ENCODE results near the gene GNA12.

Gene GNA12

DNA sequence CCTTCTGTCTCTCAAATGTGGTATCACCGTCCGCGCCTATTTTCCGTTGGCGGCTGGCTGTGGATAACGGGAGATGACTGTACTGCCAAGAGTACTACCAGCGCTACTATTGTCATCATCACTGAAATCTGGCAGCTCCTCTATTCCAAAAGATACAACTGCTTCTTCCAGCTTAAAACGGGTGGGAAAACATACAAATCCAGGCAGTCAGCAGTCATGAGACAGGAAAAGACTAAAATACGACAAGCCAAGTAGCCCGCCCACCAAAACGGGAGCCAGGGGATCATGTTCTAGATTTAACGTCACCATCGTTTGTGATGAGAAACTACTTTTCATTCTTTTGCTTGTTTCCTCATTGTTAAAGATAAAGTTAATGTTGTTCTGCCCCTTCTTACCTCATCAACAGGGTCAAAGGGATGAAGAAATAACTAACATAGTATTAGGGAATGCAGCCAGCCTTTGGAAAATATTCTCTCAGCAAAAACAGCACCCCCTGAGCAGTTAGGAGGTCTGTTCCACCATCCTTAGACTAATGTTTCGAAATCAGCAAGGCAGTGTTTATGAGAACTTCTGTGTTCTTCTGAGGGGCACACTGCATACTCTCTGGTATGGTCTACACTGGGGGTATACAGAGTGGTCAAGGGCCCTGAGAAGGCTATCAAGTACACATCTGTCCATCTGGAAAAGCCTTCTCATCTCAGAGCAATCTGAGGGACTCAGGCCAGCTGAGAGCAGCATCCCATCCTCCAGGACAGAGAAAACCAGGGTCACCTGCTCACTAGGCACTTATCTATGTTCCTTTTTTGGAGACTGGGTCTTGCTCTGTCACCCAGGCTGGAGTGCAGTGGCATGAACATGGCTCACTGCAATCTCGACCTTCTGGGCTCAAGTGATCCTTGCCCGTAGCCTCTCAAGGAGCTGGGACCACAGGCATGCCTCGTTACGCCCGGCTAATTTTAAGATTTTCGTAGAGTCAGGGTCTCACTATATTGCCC is 47.5 kb downstream of the GNA12 start:
- TF ChIP-seq FOXP2 (optimal IDR thresholded peaks at IDR 0.05; ENCODE audit: control extremely low read depth, extremely low read length, insufficient read depth) (no peak), POLR2AphosphoS5 (IDR thresholded peaks at IDR 0.05; ENCODE audit: borderline replicate concordance, low read depth, low read length) (no peak), EZH2 (IDR thresholded peaks at IDR 0.05) (no peak)
- H3K4me3 ChIP-seq: no peak overlapping the region
- H3K27ac ChIP-seq: no peak overlapping the region
- no peaks in the 10 kb centered on the region for H3K9me3 ChIP-seq (ENCODE audit: low read depth, low read length)
- H3K36me3 ChIP-seq (ENCODE audit: insufficient read depth, low read length): peaks cover 31% of the 10 kb centered on the region
- no peak overlapping the region for H3K9ac ChIP-seq (ENCODE audit: insufficient read length)
- no peak for DNase-seq (ENCODE audit: low read depth, low spot score)

DNA sequence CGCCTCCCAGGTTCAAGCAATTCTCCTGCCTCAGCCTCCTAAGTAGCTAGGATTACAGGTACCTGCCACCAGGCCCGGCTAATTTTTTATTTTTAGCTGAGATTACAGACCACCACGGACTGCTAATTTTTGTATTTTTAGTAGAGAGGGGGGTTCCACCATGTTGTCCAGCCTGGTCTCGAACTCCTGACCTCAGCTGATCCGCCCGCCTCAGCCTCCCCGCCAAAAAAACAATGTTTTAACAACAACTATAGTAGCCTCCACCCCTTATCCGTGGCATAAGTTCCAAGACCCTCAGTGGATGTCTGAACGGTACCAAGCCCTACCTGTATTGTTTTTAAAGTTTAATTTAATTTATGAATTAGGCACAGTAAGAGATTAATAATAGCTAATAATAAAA is 48.2 kb downstream of the GNA12 start:
- H3K9me3 ChIP-seq (ENCODE audit: low read depth, low read length): no peaks in the 10 kb centered on the region
- no peak for DNase-seq (ENCODE audit: low read depth, low spot score)
- no peak overlapping the region for H3K9ac ChIP-seq (ENCODE audit: insufficient read length)
- peaks cover 32% of the 10 kb centered on the region for H3K36me3 ChIP-seq (ENCODE audit: insufficient read depth, low read length)
- TF ChIP-seq POLR2AphosphoS5 (IDR thresholded peaks at IDR 0.05; ENCODE audit: borderline replicate concordance, low read depth, low read length) (no peak), EZH2 (IDR thresholded peaks at IDR 0.05) (no peak)
- H3K27ac ChIP-seq: no peak overlapping the region
- H3K4me3 ChIP-seq: no peak overlapping the region

DNA sequence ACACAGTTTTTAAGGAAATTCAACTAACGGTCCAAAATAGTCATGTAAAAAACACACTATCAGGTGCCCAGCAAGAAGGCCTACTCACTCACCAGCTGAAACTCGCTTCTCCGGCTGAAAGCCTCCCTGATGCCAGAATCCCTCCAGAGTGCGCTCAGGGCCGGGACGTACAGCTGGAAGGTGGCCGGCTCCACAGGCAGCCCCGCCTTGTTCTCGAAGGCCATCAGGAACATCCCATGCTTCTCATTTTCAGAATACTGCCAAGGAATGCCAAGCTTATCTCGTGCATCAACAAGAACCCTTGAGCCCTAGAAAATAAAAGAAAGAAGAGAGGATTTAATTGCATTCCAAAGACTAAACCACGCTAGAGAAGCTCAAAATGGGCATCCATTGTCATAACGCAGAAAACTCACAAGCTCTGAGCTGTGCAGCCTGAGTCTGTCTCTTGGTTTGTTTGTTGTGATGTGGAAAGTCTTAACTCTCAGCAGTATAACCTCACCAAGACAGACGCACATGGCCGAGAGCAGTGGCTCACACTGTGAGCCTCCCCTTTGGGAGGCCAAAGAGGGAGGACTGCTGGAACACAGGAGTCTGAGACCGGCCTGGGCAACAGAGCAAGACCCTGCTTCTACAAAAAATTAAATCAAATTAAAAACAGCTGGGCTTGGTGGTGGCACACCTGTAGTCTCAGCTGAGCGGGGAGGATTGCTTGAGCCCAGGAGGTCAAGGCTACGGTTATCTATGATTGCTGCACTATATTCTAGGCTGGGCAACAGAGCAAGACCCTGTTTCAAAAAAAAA is 49.1 kb downstream of the GNA12 start:
- Histone ChIP-seq H3K4me3 (no peak overlapping the region), H3K9me3 (ENCODE audit: low read depth, low read length) (no peaks in the 10 kb centered on the region), H3K27ac (no peak overlapping the region), H3K36me3 (ENCODE audit: insufficient read depth, low read length) (peaks cover 35% of the 10 kb centered on the region), H3K9ac (ENCODE audit: insufficient read length) (no peak overlapping the region)
- TF ChIP-seq EZH2 (IDR thresholded peaks at IDR 0.05) (no peak), POLR2AphosphoS5 (IDR thresholded peaks at IDR 0.05; ENCODE audit: borderline replicate concordance, low read depth, low read length) (no peak), FOXP2 (optimal IDR thresholded peaks at IDR 0.05; ENCODE audit: control extremely low read depth, extremely low read length, insufficient read depth) (no peak)
- no peak for DNase-seq (ENCODE audit: low read depth, low spot score)

DNA sequence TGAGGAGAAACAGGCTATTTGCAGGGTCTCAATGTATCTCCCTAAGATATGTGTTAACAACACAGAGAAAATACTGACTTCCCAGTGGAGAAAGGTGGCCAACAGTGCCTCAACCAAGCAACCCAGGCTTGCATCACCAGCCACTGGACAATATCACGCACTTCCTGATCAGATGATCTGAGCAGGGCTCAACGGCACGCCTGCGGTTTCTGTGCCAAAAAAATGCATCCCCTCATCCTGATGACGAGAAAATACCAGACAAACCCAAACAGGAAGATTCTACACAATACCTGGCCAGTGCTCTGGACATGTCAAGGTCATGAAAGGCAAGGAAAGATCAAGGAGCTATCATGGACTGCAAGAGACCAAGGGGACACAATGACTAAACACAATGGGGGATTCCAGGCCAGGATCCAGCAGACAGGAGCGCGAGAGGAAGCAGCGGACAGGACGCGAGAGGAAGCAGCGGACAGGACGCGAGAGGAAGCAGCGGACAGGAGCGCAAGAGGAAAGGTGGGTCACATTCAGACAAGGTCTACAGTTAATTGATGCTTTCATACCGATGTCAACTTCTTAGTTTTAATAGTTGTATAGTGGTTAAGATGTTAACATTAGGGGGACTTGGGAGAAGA is 51.1 kb downstream of the GNA12 start:
- Histone ChIP-seq H3K9ac (ENCODE audit: insufficient read length) (no peak overlapping the region), H3K36me3 (ENCODE audit: insufficient read depth, low read length) (peaks cover 40% of the 10 kb centered on the region), H3K9me3 (ENCODE audit: low read depth, low read length) (no peaks in the 10 kb centered on the region), H3K4me3 (no peak overlapping the region), H3K27ac (no peak overlapping the region)
- no peak for DNase-seq (ENCODE audit: low read depth, low spot score)
- TF ChIP-seq FOXP2 (optimal IDR thresholded peaks at IDR 0.05; ENCODE audit: control extremely low read depth, extremely low read length, insufficient read depth): no peak
- TF ChIP-seq POLR2AphosphoS5 (IDR thresholded peaks at IDR 0.05; ENCODE audit: borderline replicate concordance, low read depth, low read length): no peak
- TF ChIP-seq EZH2 (IDR thresholded peaks at IDR 0.05): no peak

DNA sequence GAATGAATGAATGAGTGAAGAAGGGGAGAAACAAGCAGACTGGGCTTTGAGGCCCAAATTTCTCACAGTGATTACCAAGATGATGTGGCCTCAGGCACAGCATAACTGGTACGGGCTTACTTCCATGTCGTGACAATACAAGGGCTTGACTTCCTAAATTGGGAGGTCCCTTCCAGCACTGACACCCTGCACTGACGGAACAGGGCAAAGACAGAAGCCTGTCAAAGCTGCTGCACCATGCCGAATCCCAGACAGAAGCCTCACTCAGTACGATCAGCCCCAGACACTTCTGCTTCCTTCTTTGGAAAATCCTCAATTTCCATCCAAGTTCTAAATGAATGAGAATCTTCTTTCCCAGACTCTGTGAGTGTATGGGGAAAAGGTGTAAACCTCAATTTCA is 51.9 kb downstream of the GNA12 start:
- no peak overlapping the region for H3K9ac ChIP-seq (ENCODE audit: insufficient read length)
- H3K36me3 ChIP-seq (ENCODE audit: insufficient read depth, low read length): peaks cover 40% of the 10 kb centered on the region
- H3K4me3 ChIP-seq: no peak overlapping the region
- no peak overlapping the region for H3K27ac ChIP-seq
- DNase-seq (ENCODE audit: low read depth, low spot score): no peak
- no peaks in the 10 kb centered on the region for H3K9me3 ChIP-seq (ENCODE audit: low read depth, low read length)
- TF ChIP-seq FOXP2 (optimal IDR thresholded peaks at IDR 0.05; ENCODE audit: control extremely low read depth, extremely low read length, insufficient read depth) (no peak), POLR2AphosphoS5 (IDR thresholded peaks at IDR 0.05; ENCODE audit: borderline replicate concordance, low read depth, low read length) (no peak), EZH2 (IDR thresholded peaks at IDR 0.05) (no peak)

DNA sequence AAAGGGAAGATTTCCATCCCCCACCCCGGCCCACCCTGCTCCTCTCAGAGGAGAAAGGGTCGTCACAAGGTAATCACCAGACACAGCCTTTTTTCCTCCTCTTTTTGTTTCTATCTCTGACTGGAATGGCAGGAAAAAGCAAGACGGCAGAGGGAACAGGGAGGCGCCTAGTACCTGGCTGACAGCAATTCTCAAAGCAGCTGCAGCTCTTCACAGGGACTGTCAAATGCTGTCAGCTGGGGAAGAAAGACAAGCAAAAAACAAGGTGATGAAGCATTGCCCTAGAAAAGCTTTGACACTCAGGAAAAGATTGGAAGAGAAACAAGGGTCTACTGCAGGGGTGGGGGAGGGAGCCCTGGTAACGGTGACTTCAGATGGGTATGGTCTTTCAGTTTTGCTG is 52.7 kb downstream of the GNA12 start:
- Histone ChIP-seq H3K9ac (ENCODE audit: insufficient read length) (no peak overlapping the region), H3K36me3 (ENCODE audit: insufficient read depth, low read length) (peaks cover 43% of the 10 kb centered on the region), H3K4me3 (no peak overlapping the region), H3K9me3 (ENCODE audit: low read depth, low read length) (no peaks in the 10 kb centered on the region), H3K27ac (no peak overlapping the region)
- no peak for DNase-seq (ENCODE audit: low read depth, low spot score)
- TF ChIP-seq EZH2 (IDR thresholded peaks at IDR 0.05) (no peak), POLR2AphosphoS5 (IDR thresholded peaks at IDR 0.05; ENCODE audit: borderline replicate concordance, low read depth, low read length) (no peak), FOXP2 (optimal IDR thresholded peaks at IDR 0.05; ENCODE audit: control extremely low read depth, extremely low read length, insufficient read depth) (no peak)

DNA sequence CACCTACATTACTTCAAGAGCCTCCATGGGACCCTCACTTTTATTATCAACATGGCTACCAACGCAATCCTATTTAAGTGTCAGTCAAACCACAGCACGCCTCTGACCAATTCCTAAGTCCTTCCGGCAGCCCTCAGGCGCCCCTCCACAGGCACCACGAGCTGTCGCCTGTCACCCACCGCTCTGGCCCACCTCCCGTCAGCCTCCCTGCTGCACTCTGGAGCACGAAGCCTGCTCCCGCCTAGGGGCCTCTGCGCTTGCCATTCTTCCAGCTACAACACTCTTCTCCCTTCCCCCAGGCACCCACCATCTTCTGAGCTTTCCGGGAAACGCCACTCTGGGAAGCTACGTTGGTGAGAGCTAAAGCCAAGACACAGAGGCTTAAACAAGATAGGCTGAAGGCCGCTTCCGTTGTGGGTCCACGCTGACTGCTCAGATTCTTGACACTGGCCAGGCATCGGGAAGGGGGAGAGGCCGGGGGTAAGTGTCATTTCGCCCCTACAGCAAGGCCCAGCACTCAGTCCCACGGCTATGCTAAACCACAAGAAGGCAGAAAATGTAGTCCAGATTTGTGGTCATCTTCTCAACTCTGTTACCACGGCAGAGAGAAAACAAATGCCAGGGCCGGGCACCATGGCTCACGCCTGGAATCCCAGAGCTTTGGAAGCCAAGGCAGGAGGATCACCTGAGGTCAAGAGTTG is 56.7 kb downstream of the GNA12 start:
- H3K4me3 ChIP-seq: no peak overlapping the region
- H3K27ac ChIP-seq: no peak overlapping the region
- no peaks in the 10 kb centered on the region for H3K9me3 ChIP-seq (ENCODE audit: low read depth, low read length)
- no peak for DNase-seq (ENCODE audit: low read depth, low spot score)
- H3K36me3 ChIP-seq (ENCODE audit: insufficient read depth, low read length): peaks cover 32% of the 10 kb centered on the region
- TF ChIP-seq FOXP2 (optimal IDR thresholded peaks at IDR 0.05; ENCODE audit: control extremely low read depth, extremely low read length, insufficient read depth) (no peak), POLR2AphosphoS5 (IDR thresholded peaks at IDR 0.05; ENCODE audit: borderline replicate concordance, low read depth, low read length) (no peak), EZH2 (IDR thresholded peaks at IDR 0.05) (no peak)
- no peak overlapping the region for H3K9ac ChIP-seq (ENCODE audit: insufficient read length)

Measured in SK-N-MC (cell line).